Measurements from ENCODE around the gene AP1S2. TPM values are rescaled to one million over a fixed set of nuclear protein-coding genes. Genes with fewer than 3 reads are reported as not detected.

The AP1S2 gene
- total RNA-seq, 1 donor from 2014 or later = 66.1 TPM

- Mint-ChIP-seq H3K9me3 (ENCODE audit: unreplicated experiment) (no peaks in the 10 kb centered on the region), H3K4me3 (ENCODE audit: unreplicated experiment) (no peak overlapping the region), H3K36me3 (ENCODE audit: low read depth, unreplicated experiment) (peaks cover 12% of the 10 kb centered on the region), H3K4me1 (ENCODE audit: unreplicated experiment) (peaks cover 13% of the 10 kb centered on the region), H3K27me3 (ENCODE audit: unreplicated experiment) (no peaks in the 10 kb centered on the region), H3K27ac (ENCODE audit: unreplicated experiment) (no peak overlapping the region)
- DNase-seq (ENCODE audit: low spot score) = no peak
- no peak for TF ChIP-seq CTCF (IDR thresholded peaks at IDR 0.05; ENCODE audit: unreplicated experiment)
These were observed 5.1 kb downstream of the AP1S2 start for GRCh38 chrX:15849555-15849954.

GRCh38 chrX:15848576-15848975 lies 6.0 kb downstream of the AP1S2 start:
- Mint-ChIP-seq H3K4me3 (ENCODE audit: unreplicated experiment) (no peak overlapping the region), H3K27ac (ENCODE audit: unreplicated experiment) (no peak overlapping the region), H3K9me3 (ENCODE audit: unreplicated experiment) (no peaks in the 10 kb centered on the region), H3K36me3 (ENCODE audit: low read depth, unreplicated experiment) (peaks cover 15% of the 10 kb centered on the region), H3K4me1 (ENCODE audit: unreplicated experiment) (peaks cover 12% of the 10 kb centered on the region), H3K27me3 (ENCODE audit: unreplicated experiment) (no peaks in the 10 kb centered on the region)
- no peak for TF ChIP-seq CTCF (IDR thresholded peaks at IDR 0.05; ENCODE audit: unreplicated experiment)
- DNase-seq (ENCODE audit: low spot score) = no peak

GRCh38 chrX:15843960-15844359 lies 10.7 kb downstream of the AP1S2 start:
- H3K27me3 Mint-ChIP-seq (ENCODE audit: unreplicated experiment) = no peaks in the 10 kb centered on the region
- H3K9me3 Mint-ChIP-seq (ENCODE audit: unreplicated experiment) = no peaks in the 10 kb centered on the region
- no peak for DNase-seq (ENCODE audit: low spot score)
- peaks cover 3% of the 10 kb centered on the region for H3K36me3 Mint-ChIP-seq (ENCODE audit: low read depth, unreplicated experiment)
- TF ChIP-seq CTCF (IDR thresholded peaks at IDR 0.05; ENCODE audit: unreplicated experiment) = no peak
- H3K27ac Mint-ChIP-seq (ENCODE audit: unreplicated experiment) = no peak overlapping the region
- H3K4me3 Mint-ChIP-seq (ENCODE audit: unreplicated experiment) = no peak overlapping the region
- H3K4me1 Mint-ChIP-seq (ENCODE audit: unreplicated experiment) = no peaks in the 10 kb centered on the region

- H3K9me3 Mint-ChIP-seq (ENCODE audit: unreplicated experiment) = no peaks in the 10 kb centered on the region
- H3K36me3 Mint-ChIP-seq (ENCODE audit: low read depth, unreplicated experiment) = peaks cover 3% of the 10 kb centered on the region
- TF ChIP-seq CTCF (IDR thresholded peaks at IDR 0.05; ENCODE audit: unreplicated experiment) = no peak
- H3K4me3 Mint-ChIP-seq (ENCODE audit: unreplicated experiment) = no peak overlapping the region
- no peak for DNase-seq (ENCODE audit: low spot score)
- no peak overlapping the region for H3K27ac Mint-ChIP-seq (ENCODE audit: unreplicated experiment)
- no peaks in the 10 kb centered on the region for H3K27me3 Mint-ChIP-seq (ENCODE audit: unreplicated experiment)
- no peaks in the 10 kb centered on the region for H3K4me1 Mint-ChIP-seq (ENCODE audit: unreplicated experiment)
These were observed 12.6 kb downstream of the AP1S2 start for GRCh38 chrX:15841853-15842516.

- Mint-ChIP-seq H3K4me3 (ENCODE audit: unreplicated experiment) (no peak overlapping the region), H3K27me3 (ENCODE audit: unreplicated experiment) (peaks cover 2% of the 10 kb centered on the region), H3K9me3 (ENCODE audit: unreplicated experiment) (no peaks in the 10 kb centered on the region), H3K36me3 (ENCODE audit: low read depth, unreplicated experiment) (no peaks in the 10 kb centered on the region), H3K4me1 (ENCODE audit: unreplicated experiment) (no peaks in the 10 kb centered on the region), H3K27ac (ENCODE audit: unreplicated experiment) (no peak overlapping the region)
- peak; percentile 8 for DNase-seq (ENCODE audit: low spot score)
- TF ChIP-seq CTCF (IDR thresholded peaks at IDR 0.05; ENCODE audit: unreplicated experiment) = peak; percentile 42
These were observed 16.6 kb downstream of the AP1S2 start for GRCh38 chrX:15838017-15838416.
